ENCODE measurements around the gene BUB1.
"Not testable (repeated sequence)": the region's sequence is repeated elsewhere in the genome, so short reads cannot be mapped to it uniquely, and the experiment has no call there.

The BUB1 gene

GRCh38 chr2:110688594-110689091 is 10.8 kb upstream of the BUB1 start:
- no peak for TF ChIP-seq CTCF (conservative IDR thresholded peaks at IDR 0.05; ENCODE audit: low read length)
- no peak for DNase-seq (ENCODE audit: low read depth)
- no peak overlapping the region for H3K4me3 ChIP-seq (ENCODE audit: low read length)

GRCh38 chr2:110687775-110688484 is 10.1 kb upstream of the BUB1 start:
- not testable (repeated sequence) for H3K4me3 ChIP-seq (ENCODE audit: low read length); DNase-seq (ENCODE audit: low read depth)

- no peak for TF ChIP-seq CTCF (conservative IDR thresholded peaks at IDR 0.05; ENCODE audit: low read length)
- no peak overlapping the region for H3K4me3 ChIP-seq (ENCODE audit: low read length)
- DNase-seq (ENCODE audit: low read depth): no peak
These were observed 5.0 kb upstream of the BUB1 start for GRCh38 chr2:110682872-110683271.

- no peak overlapping the region for H3K4me3 ChIP-seq (ENCODE audit: low read length)
- DNase-seq (ENCODE audit: low read depth): no peak
- TF ChIP-seq CTCF (conservative IDR thresholded peaks at IDR 0.05; ENCODE audit: low read length): no peak
These were observed 4.4 kb upstream of the BUB1 start for GRCh38 chr2:110682267-110682666.

GRCh38 chr2:110680709-110681108 is 2.8 kb upstream of the BUB1 start:
- DNase-seq (ENCODE audit: low read depth): no peak
- H3K4me3 ChIP-seq (ENCODE audit: low read length): no peak overlapping the region
- no peak for TF ChIP-seq CTCF (conservative IDR thresholded peaks at IDR 0.05; ENCODE audit: low read length)

- DNase-seq (ENCODE audit: low read depth): no peak
- no peak overlapping the region for H3K4me3 ChIP-seq (ENCODE audit: low read length)
- TF ChIP-seq CTCF (conservative IDR thresholded peaks at IDR 0.05; ENCODE audit: low read length): no peak
These were observed 2.0 kb upstream of the BUB1 start for GRCh38 chr2:110679865-110680264.

- peak overlapping the region; percentile 84 for H3K4me3 ChIP-seq (ENCODE audit: low read length)
- DNase-seq (ENCODE audit: low read depth): no peak
- no peak; the same call in 1 of the 2 replicates for TF ChIP-seq CTCF (conservative IDR thresholded peaks at IDR 0.05; ENCODE audit: low read length)
These were observed 1.5 kb upstream of the BUB1 start for GRCh38 chr2:110679337-110679707.

Measured in AG10803 (cell line).